HepG2 (cell line): ENCODE measurements around the gene STK24. TPM values are rescaled to one million over a fixed set of nuclear protein-coding genes. Genes with fewer than 3 reads are reported as not detected.

ENCODE experiments used
- BORCS8-MEF2B ChIP-seq: sonication (generic); formaldehyde crosslinking; IDR thresholded peaks from 2 replicates; pipeline ENCODE4 v1.8.0; 2022; ENCODE audit warnings: mild to moderate bottlenecking, missing genetic modification reagents
- DNMT3B ChIP-seq: conservative IDR thresholded peaks from 2 replicates; pipeline ENCODE4 v1.6.1; 2016; ENCODE audit warnings: missing biosample characterization, control low read depth
- ETV5 ChIP-seq: IDR thresholded peaks from 2 replicates; pipeline ENCODE4 v1.6.1; 2018; ENCODE audit warnings: missing biosample characterization, missing genetic modification reagents, inconsistent platforms, borderline replicate concordance
- FOXA3 ChIP-seq: IDR thresholded peaks from 2 replicates; pipeline ENCODE4 v1.6.1; 2016; ENCODE audit warnings: missing genetic modification reagents, missing compliant biosample characterization
- FOXP1 ChIP-seq, 2 experiments: fragments of 450-650 bp in 1 of 2; IDR thresholded peaks; 2 replicates each; pipeline ENCODE4 v1.6.1; 2017 to 2018; ENCODE audit warnings: antibody characterized with exemption in 1 of 2
- RARA ChIP-seq: IDR thresholded peaks from 2 replicates; pipeline ENCODE4 v1.6.1; 2016; ENCODE audit warnings: missing genetic modification reagents, missing compliant biosample characterization
- RBM22 ChIP-seq: fragments of 200-400 bp; formaldehyde crosslinking; optimal IDR thresholded peaks from 2 replicates; pipeline ENCODE3; 2017; ENCODE audit warnings: mild to moderate bottlenecking, low read length, moderate library complexity
- RXRB ChIP-seq: IDR thresholded peaks from 2 replicates; pipeline ENCODE4 v1.6.1; 2016; ENCODE audit warnings: borderline replicate concordance, missing genetic modification reagents, missing compliant biosample characterization
- polyA plus RNA-seq, 8 experiments: library from polyadenylated mRNA; depleted of rRNA in 3 of 8; stranded (reverse) in 7 of 8; unstranded in 1 of 8; fragments of >200 nt; fragmentation: Illumina TruSeq in 4 of 8; extraction: Trizol in 4 of 8; gene quantifications; 2 replicates each; pipeline versions ENCODE4 v1.2.1 to v1.2.3, GENCODE V29; 2011 to 2016; ENCODE audit warnings: low read depth in 4 of 8, missing spikeins in 1 of 8, mixed read lengths in 1 of 8; ENCODE audit not compliant: insufficient read depth in 1 of 8
- total RNA-seq, 5 experiments: library from RNA; depleted of rRNA; stranded (reverse); fragments of >200 nt; fragmentation: Illumina TruSeq; extraction: Trizol; gene quantifications; 2 replicates each; pipeline ENCODE4 v1.2.3, GENCODE V29; 2016; ENCODE audit warnings: low read depth in 1 of 5
- TF ChIP-seq, protein P1 (sequence below): sonication (generic); formaldehyde crosslinking; IDR thresholded peaks from 2 replicates; pipeline ENCODE4 v1.4.0; 2020; ENCODE audit warnings: missing genetic modification reagents
- TF ChIP-seq, protein P2 (sequence below): IDR thresholded peaks from 2 replicates; pipeline ENCODE4 v1.4.0; 2020; ENCODE audit warnings: mild to moderate bottlenecking, missing genetic modification reagents
- TF ChIP-seq, protein P3 (sequence below): IDR thresholded peaks from 2 replicates; pipeline ENCODE4 v1.6.1; 2016; ENCODE audit warnings: low read depth

Gene STK24
- total and polyA plus RNA-seq, 2 of the 13 experiments (the other 11 are each of a cell fraction or from before 2014, with no cell fraction given): 51.3 to 73.0 TPM

DNA sequence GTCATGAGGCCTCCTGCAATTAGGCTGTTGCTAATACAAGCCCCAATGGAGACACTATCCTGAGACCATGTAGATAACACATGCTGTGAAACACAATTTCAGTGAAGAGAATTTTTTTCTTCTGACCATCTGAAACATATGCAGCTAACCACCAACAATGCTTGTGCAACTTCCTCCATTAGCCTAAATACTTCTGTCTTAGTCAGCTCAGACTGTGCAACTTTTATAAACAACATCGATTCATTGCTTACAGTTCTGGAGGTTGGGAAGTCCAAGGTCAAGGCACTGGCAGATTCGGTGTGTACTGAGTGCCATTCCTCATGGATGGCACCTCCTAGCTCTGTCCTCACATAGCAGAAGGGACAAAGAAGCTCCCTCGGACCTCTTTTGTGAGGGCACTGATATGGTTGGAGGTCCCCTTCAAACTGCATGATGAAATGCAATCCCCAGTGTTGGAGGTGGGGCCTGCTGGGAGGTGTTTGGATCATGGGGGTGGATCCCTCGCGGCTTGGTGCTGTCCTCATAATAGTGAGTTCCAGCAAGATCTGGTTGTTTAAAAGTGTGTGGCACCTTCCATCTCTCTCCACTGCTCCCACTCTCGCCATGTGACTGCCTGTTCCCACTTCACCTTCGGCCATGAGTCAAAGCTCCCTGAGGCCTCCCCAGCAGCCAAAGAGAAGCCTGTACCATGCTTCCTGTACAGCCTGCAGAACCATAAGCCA, 27.7 kb downstream of the STK24 start (continued):
- TF ChIP-seq RBM22 (peak; percentile 62), FOXA3 (CRISPR knock-in tag) (peak; percentile 37; the same call in 1 of the 2 replicates), RXRB (no peak), FOXP1 (IDR thresholded peaks at IDR 0.05) (no peak), FOXP1 (CRISPR knock-in tag; IDR thresholded peaks at IDR 0.05) (peak; percentile 87), DNMT3B (no peak), BORCS8-MEF2B (CRISPR knock-in tag) (no peak), ETV5 (CRISPR knock-in tag) (0 out of 2 replicates have a peak, but pooled peaks have one; percentile 25), RARA (CRISPR knock-in tag) (peak; percentile 61)
- TF ChIP-seq, protein P1, sequence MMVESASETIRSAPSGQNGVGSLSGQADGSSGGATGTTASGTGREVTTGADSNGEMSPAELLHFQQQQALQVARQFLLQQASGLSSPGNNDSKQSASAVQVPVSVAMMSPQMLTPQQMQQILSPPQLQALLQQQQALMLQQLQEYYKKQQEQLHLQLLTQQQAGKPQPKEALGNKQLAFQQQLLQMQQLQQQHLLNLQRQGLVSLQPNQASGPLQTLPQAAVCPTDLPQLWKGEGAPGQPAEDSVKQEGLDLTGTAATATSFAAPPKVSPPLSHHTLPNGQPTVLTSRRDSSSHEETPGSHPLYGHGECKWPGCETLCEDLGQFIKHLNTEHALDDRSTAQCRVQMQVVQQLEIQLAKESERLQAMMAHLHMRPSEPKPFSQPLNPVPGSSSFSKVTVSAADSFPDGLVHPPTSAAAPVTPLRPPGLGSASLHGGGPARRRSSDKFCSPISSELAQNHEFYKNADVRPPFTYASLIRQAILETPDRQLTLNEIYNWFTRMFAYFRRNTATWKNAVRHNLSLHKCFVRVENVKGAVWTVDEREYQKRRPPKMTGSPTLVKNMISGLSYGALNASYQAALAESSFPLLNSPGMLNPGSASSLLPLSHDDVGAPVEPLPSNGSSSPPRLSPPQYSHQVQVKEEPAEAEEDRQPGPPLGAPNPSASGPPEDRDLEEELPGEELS (CRISPR knock-in tag): peak; percentile 59
- TF ChIP-seq, protein P2, sequence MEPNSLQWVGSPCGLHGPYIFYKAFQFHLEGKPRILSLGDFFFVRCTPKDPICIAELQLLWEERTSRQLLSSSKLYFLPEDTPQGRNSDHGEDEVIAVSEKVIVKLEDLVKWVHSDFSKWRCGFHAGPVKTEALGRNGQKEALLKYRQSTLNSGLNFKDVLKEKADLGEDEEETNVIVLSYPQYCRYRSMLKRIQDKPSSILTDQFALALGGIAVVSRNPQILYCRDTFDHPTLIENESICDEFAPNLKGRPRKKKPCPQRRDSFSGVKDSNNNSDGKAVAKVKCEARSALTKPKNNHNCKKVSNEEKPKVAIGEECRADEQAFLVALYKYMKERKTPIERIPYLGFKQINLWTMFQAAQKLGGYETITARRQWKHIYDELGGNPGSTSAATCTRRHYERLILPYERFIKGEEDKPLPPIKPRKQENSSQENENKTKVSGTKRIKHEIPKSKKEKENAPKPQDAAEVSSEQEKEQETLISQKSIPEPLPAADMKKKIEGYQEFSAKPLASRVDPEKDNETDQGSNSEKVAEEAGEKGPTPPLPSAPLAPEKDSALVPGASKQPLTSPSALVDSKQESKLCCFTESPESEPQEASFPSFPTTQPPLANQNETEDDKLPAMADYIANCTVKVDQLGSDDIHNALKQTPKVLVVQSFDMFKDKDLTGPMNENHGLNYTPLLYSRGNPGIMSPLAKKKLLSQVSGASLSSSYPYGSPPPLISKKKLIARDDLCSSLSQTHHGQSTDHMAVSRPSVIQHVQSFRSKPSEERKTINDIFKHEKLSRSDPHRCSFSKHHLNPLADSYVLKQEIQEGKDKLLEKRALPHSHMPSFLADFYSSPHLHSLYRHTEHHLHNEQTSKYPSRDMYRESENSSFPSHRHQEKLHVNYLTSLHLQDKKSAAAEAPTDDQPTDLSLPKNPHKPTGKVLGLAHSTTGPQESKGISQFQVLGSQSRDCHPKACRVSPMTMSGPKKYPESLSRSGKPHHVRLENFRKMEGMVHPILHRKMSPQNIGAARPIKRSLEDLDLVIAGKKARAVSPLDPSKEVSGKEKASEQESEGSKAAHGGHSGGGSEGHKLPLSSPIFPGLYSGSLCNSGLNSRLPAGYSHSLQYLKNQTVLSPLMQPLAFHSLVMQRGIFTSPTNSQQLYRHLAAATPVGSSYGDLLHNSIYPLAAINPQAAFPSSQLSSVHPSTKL: peak; percentile 50
- TF ChIP-seq, protein P3, sequence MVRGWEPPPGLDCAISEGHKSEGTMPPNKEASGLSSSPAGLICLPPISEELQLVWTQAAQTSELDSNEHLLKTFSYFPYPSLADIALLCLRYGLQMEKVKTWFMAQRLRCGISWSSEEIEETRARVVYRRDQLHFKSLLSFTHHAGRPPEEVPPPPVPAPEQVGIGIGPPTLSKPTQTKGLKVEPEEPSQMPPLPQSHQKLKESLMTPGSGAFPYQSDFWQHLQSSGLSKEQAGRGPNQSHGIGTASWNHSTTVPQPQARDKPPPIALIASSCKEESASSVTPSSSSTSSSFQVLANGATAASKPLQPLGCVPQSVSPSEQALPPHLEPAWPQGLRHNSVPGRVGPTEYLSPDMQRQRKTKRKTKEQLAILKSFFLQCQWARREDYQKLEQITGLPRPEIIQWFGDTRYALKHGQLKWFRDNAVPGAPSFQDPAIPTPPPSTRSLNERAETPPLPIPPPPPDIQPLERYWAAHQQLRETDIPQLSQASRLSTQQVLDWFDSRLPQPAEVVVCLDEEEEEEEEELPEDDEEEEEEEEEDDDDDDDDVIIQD: 0 out of 2 replicates have a peak, but pooled peaks have one; percentile 23
